ENCODE measurements around the gene FAM13C.

DNA sequence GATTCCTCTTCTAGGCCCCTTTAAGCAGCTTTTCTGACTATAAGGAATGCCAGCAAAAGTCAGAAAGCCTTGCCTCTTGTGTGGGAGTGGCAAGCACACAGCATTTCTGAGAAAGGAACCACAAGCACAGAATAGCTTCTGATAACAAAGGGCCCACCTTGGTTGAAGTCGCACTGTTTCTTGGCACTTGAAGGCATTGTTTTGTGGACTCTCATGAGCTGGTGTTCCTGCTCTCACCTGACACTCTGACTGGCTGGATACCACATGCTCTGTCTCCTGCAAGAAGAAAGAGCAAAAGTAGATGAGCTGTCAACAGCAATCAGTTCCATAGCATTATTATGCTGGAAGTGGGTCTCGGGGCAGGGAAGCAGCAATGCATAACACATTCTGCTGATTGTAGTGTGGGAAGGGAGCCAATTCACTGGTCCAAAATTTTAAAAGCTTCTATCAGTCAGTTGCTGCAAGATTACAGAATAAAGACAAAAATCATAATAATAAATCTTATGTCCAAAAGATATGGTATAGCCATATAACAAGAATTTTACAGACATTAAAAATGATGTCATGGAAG lies 38.4 kb downstream of the FAM13C start:
- TF ChIP-seq, protein P1, sequence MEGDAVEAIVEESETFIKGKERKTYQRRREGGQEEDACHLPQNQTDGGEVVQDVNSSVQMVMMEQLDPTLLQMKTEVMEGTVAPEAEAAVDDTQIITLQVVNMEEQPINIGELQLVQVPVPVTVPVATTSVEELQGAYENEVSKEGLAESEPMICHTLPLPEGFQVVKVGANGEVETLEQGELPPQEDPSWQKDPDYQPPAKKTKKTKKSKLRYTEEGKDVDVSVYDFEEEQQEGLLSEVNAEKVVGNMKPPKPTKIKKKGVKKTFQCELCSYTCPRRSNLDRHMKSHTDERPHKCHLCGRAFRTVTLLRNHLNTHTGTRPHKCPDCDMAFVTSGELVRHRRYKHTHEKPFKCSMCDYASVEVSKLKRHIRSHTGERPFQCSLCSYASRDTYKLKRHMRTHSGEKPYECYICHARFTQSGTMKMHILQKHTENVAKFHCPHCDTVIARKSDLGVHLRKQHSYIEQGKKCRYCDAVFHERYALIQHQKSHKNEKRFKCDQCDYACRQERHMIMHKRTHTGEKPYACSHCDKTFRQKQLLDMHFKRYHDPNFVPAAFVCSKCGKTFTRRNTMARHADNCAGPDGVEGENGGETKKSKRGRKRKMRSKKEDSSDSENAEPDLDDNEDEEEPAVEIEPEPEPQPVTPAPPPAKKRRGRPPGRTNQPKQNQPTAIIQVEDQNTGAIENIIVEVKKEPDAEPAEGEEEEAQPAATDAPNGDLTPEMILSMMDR (conservative IDR thresholded peaks at IDR 0.05; ENCODE audit: low read depth, low read length), result no peak
- TF ChIP-seq EZH2 (IDR thresholded peaks at IDR 0.05; ENCODE audit: low read length, unreplicated experiment), result no peak
- no peak for TF ChIP-seq EZH2phosphoT487 (IDR thresholded peaks at IDR 0.05; ENCODE audit: borderline replicate concordance, low read length)

All from PC-3 (cell line).